ENCODE data around the gene SORL1.

The SORL1 gene

GRCh38 chr11:121577106-121577848 lies 125.2 kb downstream of the SORL1 start:
- DNase-seq (ENCODE audit: low read depth): no peak
- H3K4me3 ChIP-seq (ENCODE audit: low read length): no peak overlapping the region
- TF ChIP-seq CTCF (conservative IDR thresholded peaks at IDR 0.05; ENCODE audit: low read depth, low read length): no peak

GRCh38 chr11:121578251-121578976 lies 126.3 kb downstream of the SORL1 start:
- H3K4me3 ChIP-seq (ENCODE audit: low read length): no peak overlapping the region
- no peak for DNase-seq (ENCODE audit: low read depth)
- TF ChIP-seq CTCF (conservative IDR thresholded peaks at IDR 0.05; ENCODE audit: low read depth, low read length): peak; percentile 0

GRCh38 chr11:121580154-121580553 lies 128.0 kb downstream of the SORL1 start:
- no peak overlapping the region for H3K4me3 ChIP-seq (ENCODE audit: low read length)
- no peak for TF ChIP-seq CTCF (conservative IDR thresholded peaks at IDR 0.05; ENCODE audit: low read depth, low read length)
- DNase-seq (ENCODE audit: low read depth): no peak

- TF ChIP-seq CTCF (conservative IDR thresholded peaks at IDR 0.05; ENCODE audit: low read depth, low read length): no peak
- DNase-seq (ENCODE audit: low read depth): no peak
- H3K4me3 ChIP-seq (ENCODE audit: low read length): no peak overlapping the region
Observed at GRCh38 chr11:121581607-121582006, 129.5 kb downstream of the SORL1 start.

- no peak for DNase-seq (ENCODE audit: low read depth)
- no peak for TF ChIP-seq CTCF (conservative IDR thresholded peaks at IDR 0.05; ENCODE audit: low read depth, low read length)
- H3K4me3 ChIP-seq (ENCODE audit: low read length): no peak overlapping the region
Observed at GRCh38 chr11:121582296-121582695, 130.2 kb downstream of the SORL1 start.

GRCh38 chr11:121583825-121584224 lies 131.7 kb downstream of the SORL1 start:
- DNase-seq (ENCODE audit: low read depth): no peak
- no peak overlapping the region for H3K4me3 ChIP-seq (ENCODE audit: low read length)
- no peak for TF ChIP-seq CTCF (conservative IDR thresholded peaks at IDR 0.05; ENCODE audit: low read depth, low read length)

GRCh38 chr11:121586750-121587149 lies 134.6 kb downstream of the SORL1 start:
- no peak for DNase-seq (ENCODE audit: low read depth)
- no peak for TF ChIP-seq CTCF (conservative IDR thresholded peaks at IDR 0.05; ENCODE audit: low read depth, low read length)
- H3K4me3 ChIP-seq (ENCODE audit: low read length): no peak overlapping the region

All from retinal pigment epithelial cell (primary cell).